Chondrocyte (in vitro differentiated cells): ENCODE measurements around the gene TNFRSF14. TPM values are rescaled to one million over a fixed set of nuclear protein-coding genes. Genes with fewer than 3 reads are reported as not detected.
A peak's percentile ranks its signal among the peaks of the same experiment; 100 is the strongest.

ENCODE experiments used
- DNase-seq: peaks from one replicate; pipeline ENCODE4 v3.0.0; 2021; ENCODE audit warnings: mixed read lengths, low spot score
- H3K27ac Mint-ChIP-seq: one replicate; pipeline ENCODE4 v1.8.0; 2021; ENCODE audit warnings: mild to moderate bottlenecking, moderate library complexity, mixed read lengths; ENCODE audit not compliant: unreplicated experiment
- H3K27me3 Mint-ChIP-seq: 2 replicates; pipeline ENCODE4 v1.8.0; 2021; ENCODE audit warnings: low read depth, mixed read lengths
- H3K36me3 Mint-ChIP-seq: 2 replicates; pipeline ENCODE4 v1.8.0; 2021; ENCODE audit warnings: low read depth, mixed read lengths
- H3K4me1 Mint-ChIP-seq: 2 replicates; pipeline ENCODE4 v1.8.0; 2021; ENCODE audit warnings: low read depth, mild to moderate bottlenecking, mixed read lengths
- H3K4me3 Mint-ChIP-seq: one replicate; pipeline ENCODE4 v1.8.0; 2021; ENCODE audit warnings: mild to moderate bottlenecking, moderate library complexity, mixed read lengths; ENCODE audit not compliant: unreplicated experiment
- H3K9me3 Mint-ChIP-seq: 2 replicates; pipeline ENCODE4 v1.8.0; 2021; ENCODE audit warnings: low read depth, mixed read lengths
- total RNA-seq: library from RNA; stranded (reverse); gene quantifications from 3 replicates; pipeline ENCODE4 v1.2.1, GENCODE V29; 2021
- TF ChIP-seq, protein P1 (sequence below): fragments of 200-600 bp; sonication (generic); IDR thresholded peaks from 2 replicates; pipeline ENCODE4 v1.5.0; 2021; ENCODE audit warnings: antibody characterized with exemption, mild to moderate bottlenecking, moderate library complexity

Gene TNFRSF14
- total RNA-seq, 1 donor from 2014 or later: 0.95 TPM

DNA sequence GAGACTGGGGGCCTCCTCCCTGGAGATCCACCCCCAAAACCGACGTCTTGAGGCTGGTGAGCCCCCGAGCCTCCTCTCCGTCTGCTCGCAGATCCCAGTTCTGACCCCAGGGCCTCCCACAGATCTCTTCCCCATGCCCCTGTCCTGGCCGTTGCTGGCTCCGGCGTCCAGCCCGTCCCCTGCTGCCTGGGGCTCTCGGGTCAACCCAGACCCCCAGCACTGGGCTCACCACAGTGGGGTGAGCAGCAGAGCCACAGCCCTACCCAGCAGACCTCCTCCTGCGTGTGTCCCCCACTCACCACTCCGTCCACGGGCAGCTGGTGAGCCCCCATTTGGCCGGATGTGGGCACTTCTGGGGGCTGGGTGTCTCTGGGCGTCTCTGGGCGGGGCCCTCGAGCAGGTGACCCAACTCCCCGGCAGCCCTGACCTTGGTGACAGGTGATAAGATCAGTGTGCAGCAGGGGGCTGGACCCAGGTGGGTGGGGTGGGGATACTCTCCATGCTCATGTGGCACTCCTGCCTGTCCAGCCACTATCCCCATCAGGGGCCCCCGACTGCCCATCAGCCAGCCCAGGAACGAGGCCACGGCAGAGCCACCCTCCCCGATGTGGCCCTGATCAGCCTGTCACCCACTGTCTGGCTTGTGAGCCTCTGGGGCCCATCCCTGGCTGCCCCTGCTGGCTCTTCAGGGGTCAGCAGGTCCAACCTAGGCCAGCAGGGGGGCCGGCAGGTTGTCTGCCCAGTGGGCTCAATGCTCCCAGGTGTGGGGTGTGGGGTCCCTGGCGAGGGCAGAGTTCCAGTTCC, 709 bp downstream of the TNFRSF14 start:
- peak overlapping the region; percentile 6 for H3K27ac Mint-ChIP-seq
- TF ChIP-seq, protein P1, sequence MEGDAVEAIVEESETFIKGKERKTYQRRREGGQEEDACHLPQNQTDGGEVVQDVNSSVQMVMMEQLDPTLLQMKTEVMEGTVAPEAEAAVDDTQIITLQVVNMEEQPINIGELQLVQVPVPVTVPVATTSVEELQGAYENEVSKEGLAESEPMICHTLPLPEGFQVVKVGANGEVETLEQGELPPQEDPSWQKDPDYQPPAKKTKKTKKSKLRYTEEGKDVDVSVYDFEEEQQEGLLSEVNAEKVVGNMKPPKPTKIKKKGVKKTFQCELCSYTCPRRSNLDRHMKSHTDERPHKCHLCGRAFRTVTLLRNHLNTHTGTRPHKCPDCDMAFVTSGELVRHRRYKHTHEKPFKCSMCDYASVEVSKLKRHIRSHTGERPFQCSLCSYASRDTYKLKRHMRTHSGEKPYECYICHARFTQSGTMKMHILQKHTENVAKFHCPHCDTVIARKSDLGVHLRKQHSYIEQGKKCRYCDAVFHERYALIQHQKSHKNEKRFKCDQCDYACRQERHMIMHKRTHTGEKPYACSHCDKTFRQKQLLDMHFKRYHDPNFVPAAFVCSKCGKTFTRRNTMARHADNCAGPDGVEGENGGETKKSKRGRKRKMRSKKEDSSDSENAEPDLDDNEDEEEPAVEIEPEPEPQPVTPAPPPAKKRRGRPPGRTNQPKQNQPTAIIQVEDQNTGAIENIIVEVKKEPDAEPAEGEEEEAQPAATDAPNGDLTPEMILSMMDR: no peak
- no peaks in the 10 kb centered on the region for H3K36me3 Mint-ChIP-seq
- DNase-seq: no peak
- no peaks in the 10 kb centered on the region for H3K9me3 Mint-ChIP-seq
- H3K27me3 Mint-ChIP-seq: no peaks in the 10 kb centered on the region
- peak overlapping the region; percentile 65 for H3K4me3 Mint-ChIP-seq
- H3K4me1 Mint-ChIP-seq: peaks cover 12% of the 10 kb centered on the region

DNA sequence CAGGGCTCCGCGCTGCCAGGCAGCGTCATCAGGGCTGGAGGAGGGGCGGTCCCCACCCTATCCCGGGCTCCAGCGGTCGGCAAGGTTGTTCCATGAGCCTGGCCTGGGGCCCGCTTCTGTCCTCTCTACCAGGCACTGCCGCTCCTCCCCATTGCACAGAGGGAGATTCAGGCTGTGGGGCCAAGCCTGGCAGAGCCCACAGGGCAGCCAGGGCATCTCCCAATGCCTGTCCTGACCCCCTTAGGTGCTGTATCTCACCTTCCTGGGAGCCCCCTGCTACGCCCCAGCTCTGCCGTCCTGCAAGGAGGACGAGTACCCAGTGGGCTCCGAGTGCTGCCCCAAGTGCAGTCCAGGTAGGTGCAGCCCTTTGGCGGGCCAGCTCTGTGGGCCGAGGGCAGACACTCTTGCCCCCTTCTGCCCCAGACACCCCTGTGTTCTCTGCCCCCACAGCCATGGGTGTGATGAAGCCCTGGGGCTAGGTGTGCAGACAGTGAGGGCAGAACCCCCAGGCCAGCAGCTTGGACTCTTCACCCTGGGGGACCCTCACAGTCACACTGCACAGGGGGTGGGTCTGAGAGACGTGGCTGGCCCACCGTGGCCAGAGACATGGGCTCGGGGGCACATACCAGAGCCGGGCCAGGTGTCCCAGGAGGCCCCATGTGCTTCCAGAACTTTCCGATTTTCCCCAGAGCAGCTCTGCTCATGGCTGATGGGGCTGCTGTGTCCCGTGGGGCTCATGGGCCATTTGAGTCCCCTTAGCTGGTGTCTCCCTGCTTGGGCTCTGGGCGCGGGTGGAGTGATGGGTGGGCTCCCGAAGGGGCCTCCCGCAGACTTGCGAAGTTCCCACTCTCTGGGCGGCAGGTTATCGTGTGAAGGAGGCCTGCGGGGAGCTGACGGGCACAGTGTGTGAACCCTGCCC, 1.6 kb downstream of the TNFRSF14 start:
- H3K4me1 Mint-ChIP-seq: peaks cover 12% of the 10 kb centered on the region
- DNase-seq: no peak
- TF ChIP-seq, protein P1: no peak
- no peaks in the 10 kb centered on the region for H3K27me3 Mint-ChIP-seq
- no peak overlapping the region for H3K4me3 Mint-ChIP-seq
- no peaks in the 10 kb centered on the region for H3K9me3 Mint-ChIP-seq
- H3K36me3 Mint-ChIP-seq: no peaks in the 10 kb centered on the region
- H3K27ac Mint-ChIP-seq: no peak overlapping the region

DNA sequence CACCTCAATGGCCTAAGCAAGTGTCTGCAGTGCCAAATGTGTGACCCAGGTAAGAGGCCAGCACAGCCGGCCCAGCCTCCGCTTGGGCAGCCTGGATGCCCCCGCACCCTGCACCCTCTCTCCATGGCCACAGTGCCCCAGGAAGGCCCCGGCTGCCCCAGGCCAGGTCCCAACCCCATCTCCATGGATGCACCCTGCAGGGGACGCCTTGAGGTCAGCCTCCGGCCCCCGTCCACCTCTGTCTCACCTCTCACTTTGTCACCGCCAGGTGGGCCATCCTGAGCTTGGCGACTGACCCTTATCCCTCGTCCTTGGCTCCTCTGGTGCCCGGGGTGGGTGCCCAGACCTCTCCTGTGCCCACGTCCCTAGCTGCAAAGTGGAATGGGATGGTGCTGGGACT, 2.2 kb downstream of the TNFRSF14 start:
- TF ChIP-seq, protein P1: no peak
- Mint-ChIP-seq H3K4me1 (peaks cover 12% of the 10 kb centered on the region), H3K9me3 (no peaks in the 10 kb centered on the region), H3K36me3 (no peaks in the 10 kb centered on the region), H3K27me3 (no peaks in the 10 kb centered on the region), H3K27ac (no peak overlapping the region), H3K4me3 (no peak overlapping the region)
- no peak for DNase-seq

DNA sequence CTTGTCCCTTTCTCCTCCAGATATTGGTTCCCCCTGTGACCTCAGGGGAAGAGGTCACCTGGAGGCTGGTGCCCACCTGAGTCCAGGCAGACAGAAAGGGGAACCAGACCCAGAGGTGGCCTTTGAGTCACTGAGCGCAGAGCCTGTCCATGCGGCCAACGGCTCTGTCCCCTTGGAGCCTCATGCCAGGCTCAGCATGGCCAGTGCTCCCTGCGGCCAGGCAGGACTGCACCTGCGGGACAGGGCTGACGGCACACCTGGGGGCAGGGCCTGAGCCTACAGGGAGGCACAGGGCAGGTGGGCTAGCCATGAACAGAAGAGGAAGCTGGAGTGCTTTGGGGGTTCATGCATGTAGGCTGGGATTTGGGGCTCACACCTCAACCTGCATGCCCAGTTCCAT, 2.7 kb downstream of the TNFRSF14 start:
- peaks cover 12% of the 10 kb centered on the region for H3K4me1 Mint-ChIP-seq
- H3K36me3 Mint-ChIP-seq: no peaks in the 10 kb centered on the region
- no peaks in the 10 kb centered on the region for H3K27me3 Mint-ChIP-seq
- no peak overlapping the region for H3K4me3 Mint-ChIP-seq
- no peak overlapping the region for H3K27ac Mint-ChIP-seq
- TF ChIP-seq, protein P1: no peak
- H3K9me3 Mint-ChIP-seq: no peaks in the 10 kb centered on the region
- no peak for DNase-seq
